GM12878 (cell line): Measurements from ENCODE around the gene CDK5R1. TPM values are rescaled to one million over a fixed set of nuclear protein-coding genes. Genes with fewer than 3 reads are reported as not detected.

Experiments
- CREM ChIP-seq: IDR thresholded peaks from 2 replicates; pipeline ENCODE4 v1.6.1; 2014; ENCODE audit warnings: antibody characterized with exemption, low read depth
- ETV6 ChIP-seq, 2 experiments: fragments of 450-650 bp in 1 of 2; IDR thresholded peaks in 1 of 2; conservative IDR thresholded peaks in 1 of 2; 2 replicates each; pipeline ENCODE4 v1.6.1; 2014; ENCODE audit warnings: antibody characterized with exemption in 1 of 2, borderline replicate concordance in 1 of 2, low read depth in 1 of 2, mild to moderate bottlenecking in 1 of 2, moderate library complexity in 1 of 2
- EZH2 ChIP-seq: IDR thresholded peaks from 2 replicates; pipeline ENCODE4 v1.6.1; 2012; ENCODE audit warnings: low read depth, mild to moderate bottlenecking, control low read depth, inconsistent platforms, low read length, borderline replicate concordance; ENCODE audit not compliant: control insufficient read depth
- HCFC1 ChIP-seq: fragments of 150-350 bp; IDR thresholded peaks from 2 replicates; pipeline ENCODE4 v1.6.1; 2014; ENCODE audit warnings: low read length
- HDAC2 ChIP-seq: fragments of 200-600 bp; sonication (generic); IDR thresholded peaks from 2 replicates; pipeline ENCODE4 v1.6.1; 2017
- HDAC6 ChIP-seq: fragments of 200-600 bp; sonication (generic); IDR thresholded peaks from one replicate; pipeline ENCODE4 v1.8.0; 2017; ENCODE audit warnings: antibody characterized with exemption; ENCODE audit not compliant: unreplicated experiment
- IRF4 ChIP-seq: IDR thresholded peaks from 2 replicates; pipeline ENCODE4 v1.6.1; 2011; ENCODE audit warnings: low read depth, low read length
- JUND ChIP-seq: IDR thresholded peaks from 2 replicates; pipeline ENCODE4 v1.6.1; 2012; ENCODE audit warnings: low read depth, mild to moderate bottlenecking, low read length, improper control_type of control experiment, moderate library complexity
- KLF5 ChIP-seq: fragments of 450-650 bp; IDR thresholded peaks from 2 replicates; pipeline ENCODE4 v1.6.1; 2014; ENCODE audit warnings: mild to moderate bottlenecking; ENCODE audit not compliant: partially characterized antibody
- MYB ChIP-seq: fragments of 150-350 bp; IDR thresholded peaks from 2 replicates; pipeline ENCODE4 v1.6.1; 2014; ENCODE audit warnings: mild to moderate bottlenecking, low read depth, low read length, borderline replicate concordance
- NR2F1 ChIP-seq: fragments of 450-650 bp; conservative IDR thresholded peaks from 2 replicates; pipeline ENCODE4 v1.6.1; 2017; ENCODE audit warnings: mild to moderate bottlenecking
- POU2F2 ChIP-seq: IDR thresholded peaks from 3 replicates; pipeline ENCODE4 v1.6.1; 2011; ENCODE audit warnings: low read depth, mild to moderate bottlenecking, low read length, borderline replicate concordance
- RAD51 ChIP-seq: fragments of 450-650 bp; IDR thresholded peaks from 2 replicates; pipeline ENCODE4 v1.6.1; 2016; ENCODE audit warnings: moderate library complexity, mild to moderate bottlenecking, inconsistent platforms
- RB1 ChIP-seq: fragments of 450-650 bp; formaldehyde crosslinking; IDR thresholded peaks from 2 replicates; pipeline ENCODE4 v1.6.1; 2017; ENCODE audit warnings: mild to moderate bottlenecking, borderline replicate concordance
- RELA ChIP-seq: fragments of 450-650 bp; IDR thresholded peaks from 2 replicates; pipeline ENCODE4 v1.8.0; 2014; ENCODE audit warnings: borderline replicate concordance; ENCODE audit not compliant: partially characterized antibody
- SKIL ChIP-seq: fragments of 450-650 bp; IDR thresholded peaks from 2 replicates; pipeline ENCODE4 v1.6.1; 2017; ENCODE audit warnings: mild to moderate bottlenecking, low read depth, inconsistent platforms; ENCODE audit not compliant: poor library complexity, severe bottlenecking
- SUPT20H ChIP-seq: IDR thresholded peaks from 2 replicates; pipeline ENCODE4 v1.6.1; 2011; ENCODE audit warnings: low read depth, mild to moderate bottlenecking, low read length, moderate library complexity, borderline replicate concordance; ENCODE audit not compliant: control insufficient read depth
- TCF7 ChIP-seq: IDR thresholded peaks from 2 replicates; pipeline ENCODE4 v1.6.1; 2014; ENCODE audit warnings: antibody characterized with exemption, borderline replicate concordance
- YBX1 ChIP-seq: fragments of 450-650 bp; IDR thresholded peaks from 2 replicates; pipeline ENCODE4 v1.6.1; 2016; ENCODE audit warnings: antibody characterized with exemption
- ZNF207 ChIP-seq: fragments of 450-650 bp; IDR thresholded peaks from 2 replicates; pipeline ENCODE4 v1.6.1; 2014; ENCODE audit warnings: antibody characterized with exemption, mild to moderate bottlenecking, borderline replicate concordance
- ZNF274 ChIP-seq: IDR thresholded peaks from one replicate; pipeline ENCODE4 v1.8.0; 2011; ENCODE audit not compliant: insufficient read length, insufficient read depth
- polyA plus RNA-seq, 11 experiments: library from polyadenylated mRNA; depleted of rRNA in 4 of 11; unstranded in 6 of 11; stranded (reverse) in 5 of 11; fragments of >200 nt; fragmentation: Nextera tagmentation in 4 of 11; fragmentation: Illumina TruSeq in 1 of 11; extraction: Ambion mirVana in 4 of 11; extraction: Trizol in 1 of 11; gene quantifications; 1 replicate in 1 of 11; 2 replicates in 10 of 11; pipeline versions ENCODE4 v1.2.1 to v1.2.3, GENCODE V29; 2011 to 2016; ENCODE audit warnings: inconsistent platforms in 2 of 11, missing spikeins in 2 of 11, low read depth in 1 of 11
- total RNA-seq, 4 experiments: library from RNA; depleted of rRNA in 3 of 4; stranded (reverse); fragments of >200 nt in 3 of 4; fragmentation: Illumina TruSeq in 1 of 4; extraction: Trizol in 1 of 4; gene quantifications; 2 replicates each; pipeline versions ENCODE4 v1.2.1 to v1.2.3, GENCODE V29; 2013 to 2021
- TF ChIP-seq, protein P1 (sequence below): IDR thresholded peaks from 2 replicates; pipeline ENCODE4 v1.6.1; 2012; ENCODE audit warnings: improper control_type of control experiment, low read depth, low read length; ENCODE audit not compliant: insufficient replicate concordance

Gene CDK5R1
- total and polyA plus RNA-seq, 10 of the 15 experiments (the other 5 are each of a cell fraction or from before 2014, with no cell fraction given), result 1.1 to 28.3 (median 12.2) TPM

DNA sequence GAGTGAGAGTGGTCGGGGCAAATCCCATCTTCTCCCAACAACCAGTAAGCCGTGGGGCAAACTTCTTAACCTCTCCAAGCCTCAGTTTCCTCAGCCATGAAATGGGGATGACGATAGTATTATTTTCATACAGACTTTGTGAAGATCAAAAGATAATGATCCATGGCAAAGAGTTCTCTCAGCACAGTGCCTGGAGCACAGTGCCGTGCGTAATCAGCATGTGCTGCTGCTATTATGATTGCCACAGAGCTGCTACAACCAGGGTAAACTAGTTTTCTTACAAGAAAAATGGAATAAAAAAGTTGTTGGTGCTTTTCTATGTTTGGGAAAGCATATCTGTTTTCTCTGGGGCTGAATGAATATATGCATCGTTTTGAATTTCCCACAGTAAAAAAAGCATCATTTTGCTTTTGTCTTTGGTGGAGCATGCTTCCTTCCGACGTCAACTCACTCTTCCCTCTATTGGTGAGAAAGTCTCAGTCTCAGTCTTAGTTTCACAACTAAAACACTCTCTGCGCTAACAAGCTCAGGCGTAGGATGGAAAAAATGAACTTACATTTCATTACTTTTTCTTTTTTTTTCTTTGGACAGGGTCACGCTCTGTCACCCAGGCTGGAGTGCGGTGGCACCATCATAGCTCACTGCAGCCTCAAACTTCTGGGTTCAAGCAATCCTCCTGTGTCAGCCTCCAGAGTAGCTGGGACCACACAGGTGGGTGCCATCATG lies 37.2 kb downstream of the CDK5R1 start (continued):
- TF ChIP-seq IRF4 (peak; percentile 76; the same call in 1 of the 2 replicates), HDAC6 (no peak), NR2F1 (0 out of 2 replicates have a peak, but pooled peaks have one; percentile 70), CREM (peak; percentile 88), TCF7 (no peak; the same call in 1 of the 2 replicates), MYB (peak; percentile 23; the same call in 1 of the 2 replicates), POU2F2 (peak; percentile 85), HDAC2 (no peak), RB1 (no peak), HCFC1 (no peak), EZH2 (no peak), RELA (no peak), YBX1 (no peak), JUND (no peak; the same call in 1 of the 2 replicates), SKIL (peak; percentile 84), SUPT20H (no peak), RAD51 (0 out of 2 replicates have a peak, but pooled peaks have one; percentile 10), ETV6 (conservative IDR thresholded peaks at IDR 0.05 in 1 of 2, IDR thresholded peaks at IDR 0.05 in 1 of 2; ENCODE audit: borderline replicate concordance in 1 of 2, low read depth in 1 of 2) (peak in 1 of 2 experiments; percentile 98; a peak in 2 of 4 replicates), KLF5 (peak; percentile 38), ZNF274 (no peak), ZNF207 (peak; percentile 55; the same call in 1 of the 2 replicates)
- TF ChIP-seq, protein P1, sequence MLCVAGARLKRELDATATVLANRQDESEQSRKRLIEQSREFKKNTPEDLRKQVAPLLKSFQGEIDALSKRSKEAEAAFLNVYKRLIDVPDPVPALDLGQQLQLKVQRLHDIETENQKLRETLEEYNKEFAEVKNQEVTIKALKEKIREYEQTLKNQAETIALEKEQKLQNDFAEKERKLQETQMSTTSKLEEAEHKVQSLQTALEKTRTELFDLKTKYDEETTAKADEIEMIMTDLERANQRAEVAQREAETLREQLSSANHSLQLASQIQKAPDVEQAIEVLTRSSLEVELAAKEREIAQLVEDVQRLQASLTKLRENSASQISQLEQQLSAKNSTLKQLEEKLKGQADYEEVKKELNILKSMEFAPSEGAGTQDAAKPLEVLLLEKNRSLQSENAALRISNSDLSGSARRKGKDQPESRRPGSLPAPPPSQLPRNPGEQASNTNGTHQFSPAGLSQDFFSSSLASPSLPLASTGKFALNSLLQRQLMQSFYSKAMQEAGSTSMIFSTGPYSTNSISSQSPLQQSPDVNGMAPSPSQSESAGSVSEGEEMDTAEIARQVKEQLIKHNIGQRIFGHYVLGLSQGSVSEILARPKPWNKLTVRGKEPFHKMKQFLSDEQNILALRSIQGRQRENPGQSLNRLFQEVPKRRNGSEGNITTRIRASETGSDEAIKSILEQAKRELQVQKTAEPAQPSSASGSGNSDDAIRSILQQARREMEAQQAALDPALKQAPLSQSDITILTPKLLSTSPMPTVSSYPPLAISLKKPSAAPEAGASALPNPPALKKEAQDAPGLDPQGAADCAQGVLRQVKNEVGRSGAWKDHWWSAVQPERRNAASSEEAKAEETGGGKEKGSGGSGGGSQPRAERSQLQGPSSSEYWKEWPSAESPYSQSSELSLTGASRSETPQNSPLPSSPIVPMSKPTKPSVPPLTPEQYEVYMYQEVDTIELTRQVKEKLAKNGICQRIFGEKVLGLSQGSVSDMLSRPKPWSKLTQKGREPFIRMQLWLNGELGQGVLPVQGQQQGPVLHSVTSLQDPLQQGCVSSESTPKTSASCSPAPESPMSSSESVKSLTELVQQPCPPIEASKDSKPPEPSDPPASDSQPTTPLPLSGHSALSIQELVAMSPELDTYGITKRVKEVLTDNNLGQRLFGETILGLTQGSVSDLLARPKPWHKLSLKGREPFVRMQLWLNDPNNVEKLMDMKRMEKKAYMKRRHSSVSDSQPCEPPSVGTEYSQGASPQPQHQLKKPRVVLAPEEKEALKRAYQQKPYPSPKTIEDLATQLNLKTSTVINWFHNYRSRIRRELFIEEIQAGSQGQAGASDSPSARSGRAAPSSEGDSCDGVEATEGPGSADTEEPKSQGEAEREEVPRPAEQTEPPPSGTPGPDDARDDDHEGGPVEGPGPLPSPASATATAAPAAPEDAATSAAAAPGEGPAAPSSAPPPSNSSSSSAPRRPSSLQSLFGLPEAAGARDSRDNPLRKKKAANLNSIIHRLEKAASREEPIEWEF, result peak; percentile 68
